HG03469 (cell line): ENCODE results near the gene CYP4V2.
A peak's percentile ranks its signal among the peaks of the same experiment; 100 is the strongest.

ENCODE experiments used
- ATAC-seq: cut with Tn5 transposase; IDR thresholded peaks from one replicate; pipeline ENCODE4 v1.9.1; 2021; ENCODE audit warnings: mild to moderate bottlenecking, moderate library complexity, moderate number of reproducible peaks; ENCODE audit not compliant: unreplicated experiment

CYP4V2 gene

DNA sequence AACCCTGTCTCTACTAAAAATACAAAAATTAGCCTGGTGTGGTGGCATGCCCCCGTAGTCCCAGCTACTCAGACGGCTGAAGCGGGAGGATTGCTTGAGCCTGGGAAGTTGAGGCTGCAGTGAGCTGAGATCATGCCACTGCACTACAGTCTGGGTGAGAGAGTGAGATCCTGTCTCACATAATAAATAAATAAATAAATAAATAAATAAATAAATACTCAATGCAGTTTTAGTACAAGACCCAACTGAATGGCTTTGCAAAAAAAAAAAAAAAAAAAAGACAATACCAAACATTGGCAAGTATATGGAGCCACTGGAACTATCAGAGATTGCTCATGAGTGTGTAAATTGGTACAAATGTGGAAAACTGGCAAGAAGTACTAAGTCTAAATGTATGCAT, 3.3 kb upstream of the CYP4V2 start:
- no peak for ATAC-seq

DNA sequence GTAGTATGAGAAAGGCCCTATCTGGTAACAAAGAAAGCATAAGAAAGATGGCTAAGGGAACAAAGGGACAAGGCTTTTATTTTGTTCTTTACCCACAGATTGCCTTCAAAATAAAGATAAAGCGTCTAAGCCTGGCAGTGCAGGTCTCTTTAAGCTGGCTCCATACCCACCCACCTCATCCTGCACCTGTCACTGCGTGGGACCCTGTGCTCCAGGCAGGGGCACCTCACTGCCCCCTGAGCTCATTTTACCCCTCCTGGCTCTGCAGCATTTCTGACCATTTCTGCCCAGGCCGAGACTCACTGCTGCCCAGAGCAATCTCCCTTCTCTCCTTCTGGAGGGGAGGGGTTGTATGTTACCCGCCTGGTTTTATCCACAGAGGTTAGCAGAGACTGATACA, 1.7 kb upstream of the CYP4V2 start:
- ATAC-seq, result no peak

DNA sequence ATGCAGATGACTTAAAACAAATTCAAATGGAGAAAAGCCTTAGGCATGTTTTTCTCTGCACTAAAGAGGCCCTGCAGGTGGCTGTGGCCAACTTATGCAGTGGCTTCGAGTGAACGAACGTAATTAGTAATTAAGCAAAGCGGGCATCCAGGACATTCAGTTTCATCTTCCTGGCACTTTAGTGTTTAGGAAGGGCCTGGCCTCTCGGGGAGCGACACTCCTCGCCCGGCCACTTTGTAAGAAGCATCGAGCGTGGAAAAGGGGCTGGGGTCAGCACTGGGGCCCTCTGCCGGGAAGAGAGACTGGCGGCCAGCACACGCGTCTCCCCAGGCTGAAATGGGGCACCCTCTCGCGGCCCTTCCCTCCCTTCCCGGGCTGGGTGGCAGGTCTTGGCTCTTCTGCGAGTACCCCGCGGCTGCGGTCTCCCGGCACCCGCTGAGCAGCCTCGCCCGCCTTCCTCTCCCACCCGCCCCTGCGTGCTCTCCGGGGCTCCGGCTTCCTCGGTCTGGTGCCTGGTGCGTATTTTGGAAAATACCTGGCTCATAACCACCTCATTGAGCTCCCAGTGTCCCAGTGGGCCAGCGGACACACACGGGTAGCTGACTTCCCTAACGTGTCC, 677 bp upstream of the CYP4V2 start:
- ATAC-seq, result peak; percentile 9

DNA sequence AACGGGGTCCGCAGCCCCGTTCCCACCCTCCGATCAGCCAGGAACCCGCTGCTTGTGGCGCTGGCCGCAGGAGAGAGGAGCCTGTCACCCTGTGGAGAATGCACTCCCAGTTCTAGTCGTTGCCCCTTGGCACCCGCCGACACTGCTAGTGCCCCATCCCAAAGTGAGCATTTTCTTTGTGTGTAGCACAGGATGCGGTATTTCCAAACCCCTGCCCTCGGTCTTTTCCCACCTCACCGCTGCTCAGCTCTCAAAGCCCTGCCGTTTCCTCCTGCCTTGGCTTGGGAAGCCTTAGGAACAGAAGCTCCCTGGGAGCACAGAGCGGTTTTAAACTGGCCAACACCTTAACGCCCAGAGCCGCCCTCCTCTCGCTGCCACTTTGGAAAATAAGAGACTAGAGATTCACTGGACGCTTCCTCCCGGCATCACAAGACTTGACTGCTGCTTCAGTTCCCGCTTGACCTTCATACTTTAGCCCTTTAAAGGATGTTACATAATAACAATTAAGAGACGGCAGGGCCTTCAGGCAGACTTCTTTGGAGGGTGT, 772 bp downstream of the CYP4V2 start:
- ATAC-seq, result no peak

DNA sequence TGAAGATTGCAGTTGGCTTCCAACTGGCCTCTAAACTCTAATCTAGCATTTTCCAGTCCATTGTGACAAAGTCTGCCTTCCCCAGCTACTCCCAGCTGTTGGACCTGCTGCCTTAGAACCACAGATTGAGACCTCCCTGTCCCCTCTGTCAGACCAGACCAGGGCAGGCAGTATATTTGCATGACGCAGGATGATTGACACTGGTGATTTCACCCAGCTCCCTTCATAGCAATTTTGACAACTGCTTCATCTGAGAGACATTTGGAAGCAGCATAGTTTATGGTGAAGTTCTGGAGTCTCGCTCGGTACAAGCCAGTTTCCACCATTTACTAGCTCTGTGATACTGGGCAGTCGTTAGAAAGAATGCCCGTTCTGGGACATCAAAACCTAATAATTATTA, 2.5 kb downstream of the CYP4V2 start:
- ATAC-seq, result no peak

DNA sequence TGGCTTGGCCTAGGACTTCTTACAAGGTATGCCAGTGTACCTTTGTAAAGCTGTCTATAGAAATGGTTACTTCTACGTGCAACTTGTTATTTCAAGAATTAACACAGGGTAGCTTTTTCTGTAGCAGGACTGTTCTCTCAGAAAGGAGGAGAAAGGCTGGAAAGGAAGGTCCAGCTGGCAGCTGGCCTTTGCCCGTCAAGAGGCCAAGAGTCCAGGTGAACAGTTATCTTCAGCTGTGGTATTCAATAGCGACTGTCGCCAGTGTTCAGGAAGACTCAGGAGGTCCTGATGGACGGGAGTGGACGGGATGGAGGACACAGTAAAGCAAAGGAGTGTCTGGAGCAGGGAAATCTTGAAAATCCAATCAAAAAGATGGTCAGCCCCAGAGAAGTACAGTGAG, 4.7 kb downstream of the CYP4V2 start:
- ATAC-seq, result no peak

DNA sequence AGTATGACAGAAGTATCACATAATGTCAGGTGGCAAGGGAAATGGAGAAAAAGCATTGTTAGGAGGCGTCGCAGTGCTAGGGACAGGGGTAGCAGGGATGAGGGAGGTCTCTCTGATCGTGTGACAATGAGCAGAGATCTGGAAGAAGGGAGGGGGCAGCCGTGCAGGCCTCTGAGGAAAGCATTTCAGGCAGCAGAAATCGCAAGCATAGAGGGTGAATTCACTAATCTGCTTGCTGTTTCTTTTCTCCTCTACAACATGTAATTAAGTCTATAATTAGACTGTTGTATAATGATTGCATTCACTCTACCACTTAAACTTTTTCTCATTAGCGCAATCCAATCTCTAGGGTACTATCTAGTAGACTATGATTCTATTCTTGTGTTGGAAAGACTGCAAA, 9.1 kb downstream of the CYP4V2 start:
- no peak for ATAC-seq

DNA sequence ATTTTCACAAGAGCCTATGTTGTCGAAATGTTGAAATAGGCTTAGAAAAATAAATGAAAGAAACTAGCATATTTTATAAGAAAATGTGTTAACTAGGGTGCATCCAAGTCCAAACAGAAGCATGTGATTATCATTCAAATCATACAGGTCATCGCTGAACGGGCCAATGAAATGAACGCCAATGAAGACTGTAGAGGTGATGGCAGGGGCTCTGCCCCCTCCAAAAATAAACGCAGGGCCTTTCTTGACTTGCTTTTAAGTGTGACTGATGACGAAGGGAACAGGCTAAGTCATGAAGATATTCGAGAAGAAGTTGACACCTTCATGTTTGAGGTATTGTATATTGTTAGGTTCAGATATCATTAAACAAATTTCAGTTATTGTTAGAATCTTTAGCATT, 9.6 kb downstream of the CYP4V2 start:
- no peak for ATAC-seq

DNA sequence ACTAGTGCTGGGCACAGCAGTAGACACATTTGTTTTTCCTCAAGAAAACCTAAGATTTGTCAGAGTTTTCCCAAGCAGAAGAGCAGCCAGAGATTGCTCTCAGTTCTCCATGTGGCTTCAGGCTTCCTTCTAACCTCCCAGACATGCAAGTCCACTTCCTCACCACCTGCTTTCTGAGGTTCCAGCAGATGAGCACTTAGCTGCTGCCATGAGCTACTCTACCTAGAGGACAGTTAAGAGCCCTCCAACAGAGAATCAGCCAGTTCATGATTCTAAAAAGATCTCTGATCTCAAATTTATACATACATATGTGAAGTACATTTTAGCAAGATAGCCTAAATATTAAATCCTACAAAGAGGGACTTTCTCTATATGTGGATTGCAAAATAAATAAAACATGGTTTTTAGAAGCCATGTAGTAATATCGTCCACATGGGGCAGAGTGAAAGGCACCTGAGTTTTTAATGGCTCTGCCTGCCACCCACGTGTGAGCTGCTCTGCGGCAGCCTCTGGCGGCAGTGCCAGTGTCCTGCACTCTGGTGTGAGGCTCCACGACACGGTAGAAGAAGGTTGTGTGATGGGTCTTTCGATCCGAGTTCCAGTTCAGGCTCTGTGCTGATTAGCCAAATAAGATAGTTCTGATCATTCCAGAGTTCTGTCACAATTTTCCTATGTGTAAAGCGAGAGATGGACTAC, 10.3 kb downstream of the CYP4V2 start:
- peak; percentile 84 for ATAC-seq

DNA sequence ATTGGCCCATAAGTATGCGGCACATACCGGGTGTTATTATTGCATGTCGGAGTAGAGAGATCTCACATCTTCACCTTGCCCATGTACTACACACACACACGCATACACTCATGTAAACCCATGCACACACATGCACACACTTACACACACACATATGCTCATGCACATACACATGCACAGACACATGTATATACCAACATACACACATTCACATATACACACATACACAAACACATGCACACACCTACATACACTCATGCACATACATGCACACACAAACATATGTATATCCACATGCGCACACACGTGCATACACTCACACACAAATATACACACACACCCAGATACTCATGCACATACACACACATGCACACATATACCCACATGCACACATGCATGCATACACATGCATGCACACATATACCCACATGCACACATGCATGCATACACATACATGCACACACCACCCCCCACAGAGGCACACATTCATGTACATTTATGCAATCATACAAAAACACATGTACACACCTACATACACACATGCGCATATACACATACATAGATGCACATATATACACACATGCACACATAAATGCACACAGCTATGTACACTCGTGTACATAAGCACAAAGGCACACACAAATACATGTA, 11.2 kb downstream of the CYP4V2 start:
- ATAC-seq, result no peak

DNA sequence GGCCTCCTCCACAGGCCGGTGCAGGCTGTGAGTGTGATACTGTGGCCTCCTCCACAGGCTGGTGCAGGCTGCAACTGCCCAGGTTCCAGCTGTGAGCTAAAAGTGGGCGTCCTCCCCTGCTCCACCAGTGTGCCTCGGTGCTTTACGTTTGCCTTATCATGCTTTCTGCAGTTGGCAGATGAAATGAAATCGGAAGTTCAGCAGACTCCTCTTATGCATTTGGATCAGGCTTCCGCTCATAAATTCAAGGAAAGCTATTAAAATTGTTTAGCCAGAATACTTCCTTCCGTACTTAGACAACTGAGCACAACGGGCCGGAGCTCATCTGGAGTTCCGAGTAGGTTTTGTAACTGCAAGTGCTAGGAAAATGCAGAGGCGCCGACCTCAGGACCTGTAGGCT, 12.0 kb downstream of the CYP4V2 start:
- ATAC-seq, result no peak

DNA sequence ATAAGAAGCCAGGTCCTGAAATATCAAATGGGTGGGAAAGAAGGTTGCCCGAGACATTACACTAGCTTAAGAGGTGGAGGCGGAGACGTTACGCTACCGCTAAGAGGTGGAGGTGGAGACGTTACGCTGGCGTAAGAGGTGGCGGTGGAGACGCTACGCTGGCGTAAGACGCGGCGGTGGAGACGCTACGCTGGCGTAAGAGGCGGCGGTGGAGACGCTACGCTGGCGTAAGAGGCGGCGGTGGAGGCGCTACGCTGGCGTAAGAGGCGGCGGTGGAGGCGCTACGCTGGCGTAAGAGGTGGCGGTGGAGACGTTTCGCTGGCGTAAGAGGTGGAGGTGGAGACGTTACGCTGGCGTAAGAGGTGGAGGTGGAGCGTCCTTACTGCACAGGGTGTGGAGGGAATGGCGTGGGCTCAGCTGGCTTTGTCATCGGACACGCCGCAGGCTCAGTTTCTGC, 12.8 kb downstream of the CYP4V2 start:
- peak; percentile 42 for ATAC-seq

DNA sequence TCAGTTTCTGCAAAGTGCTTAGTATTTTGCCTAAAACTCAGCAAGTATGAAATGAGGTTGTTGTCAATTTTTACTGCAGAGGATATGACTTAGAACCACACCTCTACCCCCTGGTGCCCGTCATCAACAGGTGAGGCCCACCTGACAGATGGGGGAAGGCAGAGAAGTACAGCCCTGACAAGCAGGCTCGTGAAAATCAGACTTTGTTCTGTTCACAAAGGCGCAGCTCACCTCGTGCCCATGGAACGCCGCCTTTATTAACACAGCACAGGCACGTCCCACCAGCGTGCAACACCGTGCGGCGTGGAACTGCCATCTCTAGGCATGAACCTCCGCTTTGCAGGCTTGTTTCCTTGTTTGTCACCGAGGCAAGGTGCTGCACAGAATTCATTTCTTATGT, 13.3 kb downstream of the CYP4V2 start:
- ATAC-seq, result no peak

DNA sequence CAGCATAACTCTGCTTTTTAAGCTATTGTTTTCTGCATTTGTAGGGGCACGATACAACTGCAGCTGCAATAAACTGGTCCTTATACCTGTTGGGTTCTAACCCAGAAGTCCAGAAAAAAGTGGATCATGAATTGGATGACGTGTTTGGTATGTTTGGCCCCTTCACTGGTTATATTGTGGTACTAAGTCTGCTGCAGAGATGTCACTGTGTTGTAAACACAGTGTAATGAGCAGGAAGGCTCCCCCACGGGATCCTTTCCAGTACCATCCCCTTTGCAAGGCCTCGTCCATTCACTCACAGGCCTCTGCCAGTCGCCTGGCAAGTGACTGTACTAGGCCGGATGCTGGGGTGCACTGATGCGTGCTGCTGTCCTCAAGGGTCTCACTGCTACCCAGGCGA, 13.8 kb downstream of the CYP4V2 start:
- no peak for ATAC-seq

DNA sequence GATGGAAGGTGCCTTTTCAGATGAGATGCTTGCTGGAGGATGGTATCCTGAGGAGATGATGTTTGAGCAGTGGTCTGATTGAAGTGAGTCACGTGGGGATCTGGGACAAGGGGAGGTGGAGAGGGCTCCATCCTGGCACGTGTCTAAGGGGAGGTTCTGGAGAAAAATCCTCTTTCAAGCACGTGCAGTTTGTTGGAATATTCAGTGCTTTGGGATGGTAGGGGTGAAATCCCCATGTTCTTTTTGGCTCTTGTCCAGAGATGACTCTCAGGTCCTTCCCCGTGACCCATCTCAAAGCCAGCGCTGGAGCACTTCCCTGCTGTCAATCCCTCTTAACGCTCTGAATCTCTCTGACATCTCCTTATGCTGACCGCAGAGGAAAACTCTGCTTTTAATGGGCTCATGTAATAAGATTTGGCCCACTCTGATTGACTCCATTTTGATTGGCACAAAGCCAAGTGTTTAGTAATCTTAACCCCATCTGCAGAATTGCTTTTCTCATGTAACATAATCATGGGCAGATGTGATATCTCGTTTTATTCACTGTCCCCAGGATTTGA, 25.2 kb downstream of the CYP4V2 start:
- no peak for ATAC-seq

DNA sequence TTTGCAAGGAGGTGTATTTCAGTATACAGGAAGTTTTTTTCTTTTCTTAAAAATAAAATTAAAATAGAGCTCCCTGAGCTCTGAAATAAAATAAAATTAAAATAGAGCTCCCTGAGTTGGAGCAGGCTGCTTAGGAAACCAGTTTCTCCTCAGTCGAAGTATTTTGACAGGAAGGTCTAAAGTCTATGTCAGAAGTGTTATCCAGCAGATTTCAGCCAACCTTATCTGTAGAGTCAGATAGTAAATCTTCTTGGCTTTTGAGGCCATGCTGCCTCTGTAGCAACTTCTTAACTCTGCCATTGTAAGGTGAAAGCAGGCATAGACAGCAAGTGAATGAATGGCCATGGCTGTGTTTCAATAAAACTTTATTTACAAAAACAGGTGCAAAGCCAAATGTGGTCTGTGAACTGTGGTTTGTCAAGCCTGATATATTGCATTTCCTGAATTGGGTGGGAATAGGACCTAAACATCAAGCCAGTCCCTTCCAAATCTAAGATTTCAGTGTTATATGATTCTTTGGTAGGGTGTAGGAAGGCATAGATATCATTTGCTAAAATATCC, 26.4 kb downstream of the CYP4V2 start:
- no peak for ATAC-seq

DNA sequence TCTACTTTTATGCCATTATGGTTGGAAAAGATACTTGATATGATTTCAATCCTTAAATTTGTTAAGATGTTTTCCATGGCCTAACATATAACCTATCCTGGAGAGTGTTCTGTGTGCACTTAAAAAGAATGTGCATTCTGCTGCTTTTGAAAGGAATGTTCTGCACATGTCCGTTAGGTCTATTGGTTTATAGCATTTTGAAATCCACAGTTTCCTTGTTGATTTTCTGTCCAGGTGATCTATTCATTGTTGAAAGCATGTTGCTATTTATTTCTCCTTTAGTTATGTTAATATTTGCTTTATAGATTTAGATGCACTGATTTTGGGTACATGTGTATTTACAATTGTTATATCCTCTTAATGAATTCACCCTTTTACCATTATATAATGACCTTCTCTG, 30.3 kb downstream of the CYP4V2 start:
- no peak for ATAC-seq

DNA sequence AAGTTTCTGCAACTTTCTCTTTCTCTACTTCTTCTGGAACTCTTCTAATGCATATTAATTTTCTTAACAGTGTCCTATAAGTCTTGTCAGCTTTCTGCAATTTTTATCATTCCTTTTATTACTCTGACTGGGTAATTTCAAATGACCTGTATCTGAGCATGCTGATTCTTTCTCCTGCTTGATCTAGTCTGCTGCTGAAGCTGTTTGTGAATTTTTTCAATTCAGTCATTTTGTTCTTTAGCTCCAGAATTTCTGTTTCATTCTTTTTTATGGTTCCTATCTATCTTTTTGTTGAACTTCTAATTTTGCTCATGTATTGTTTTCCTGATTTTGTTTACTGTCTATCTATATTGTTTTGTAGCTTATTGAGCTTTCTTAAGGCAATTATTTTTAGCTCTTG, 34.5 kb downstream of the CYP4V2 start:
- no peak for ATAC-seq

DNA sequence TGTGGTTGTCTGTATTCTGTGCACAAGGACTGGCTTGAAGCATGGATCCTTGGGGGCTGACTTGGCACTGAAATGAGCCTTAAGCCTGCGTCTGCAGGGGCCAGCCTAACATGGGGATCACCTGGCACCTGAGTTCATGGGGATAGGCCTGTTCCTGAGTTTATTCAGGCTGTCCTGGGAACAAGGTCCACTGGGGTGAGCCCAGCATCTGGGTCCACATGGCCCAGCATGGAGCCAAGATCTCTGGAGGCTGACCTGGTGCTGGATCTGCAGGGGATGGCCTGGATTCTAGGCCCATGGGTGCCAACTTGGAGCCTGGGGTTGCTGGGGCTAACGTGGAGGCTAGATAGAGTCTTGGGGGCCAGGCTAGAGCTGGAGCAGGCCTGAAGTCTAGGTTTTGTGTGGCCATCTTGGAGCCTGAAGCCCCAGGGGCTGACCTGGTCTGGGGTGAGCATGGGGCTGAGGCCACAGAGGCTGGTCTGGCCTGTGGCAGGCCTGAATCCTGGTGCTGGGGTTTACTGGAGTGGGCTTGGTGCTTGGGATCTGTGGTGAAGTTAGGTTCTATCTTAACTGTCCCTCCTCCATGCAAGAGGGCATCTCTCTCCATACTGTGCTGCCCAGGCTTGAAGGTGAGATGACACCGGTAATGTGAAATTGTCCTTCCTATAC, 35.3 kb downstream of the CYP4V2 start:
- ATAC-seq, result no peak

DNA sequence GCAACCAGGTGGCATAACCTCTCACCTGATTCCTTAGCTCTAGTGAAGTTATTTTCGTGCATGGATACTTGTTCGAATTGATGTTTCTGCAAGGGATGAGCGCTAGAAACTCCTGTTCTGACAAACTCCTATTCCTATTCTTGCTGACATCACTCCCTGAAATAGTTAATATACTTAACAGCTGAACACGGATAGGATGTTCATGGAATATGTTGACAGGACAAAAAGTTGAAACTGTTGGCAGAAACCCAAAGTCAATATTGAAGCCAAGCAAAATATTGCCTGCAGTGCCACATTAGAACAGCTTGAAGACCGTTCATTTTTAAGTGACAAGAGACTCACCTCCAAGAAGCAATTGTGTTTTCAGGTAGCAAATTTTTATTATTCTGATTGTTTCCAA, 35.9 kb downstream of the CYP4V2 start, which contains the start of gene KLKB1:
Gene KLKB1 (plus strand): TSS at position 287 of the 400 bp plus-strand sequence. CDS start 689 bp downstream, outside the sequence.
- ATAC-seq, result no peak
